GM19372 (cell line): ENCODE data around the gene HSF4.
A peak's percentile ranks its signal among the peaks of the same experiment; 100 is the strongest.

ENCODE experiments used
- ATAC-seq: cut with Tn5 transposase; IDR thresholded peaks from one replicate; pipeline ENCODE4 v1.9.1; 2021; ENCODE audit warnings: mild to moderate bottlenecking, low read depth, moderate library complexity; ENCODE audit not compliant: unreplicated experiment

HSF4 gene

GRCh38 chr16:67165121-67166078, 855 bp downstream of the HSF4 start:
- ATAC-seq, result no peak

- ATAC-seq, result no peak
Measured at GRCh38 chr16:67166110-67166547, 1.6 kb downstream of the HSF4 start.

GRCh38 chr16:67166598-67167168, 2.1 kb downstream of the HSF4 start:
- ATAC-seq, result no peak

- no peak for ATAC-seq
Measured at GRCh38 chr16:67167588-67167987, 3.0 kb downstream of the HSF4 start.

GRCh38 chr16:67169011-67169451, 4.5 kb downstream of the HSF4 start:
- no peak for ATAC-seq

GRCh38 chr16:67169642-67170167, 5.2 kb downstream of the HSF4 start:
- ATAC-seq, result no peak

GRCh38 chr16:67170168-67170948, 5.8 kb downstream of the HSF4 start, which contains the start of gene NOL3:
Gene NOL3, plus strand, starts transcription at chr16:67170538.
- no peak for ATAC-seq

- no peak for ATAC-seq
Measured at GRCh38 chr16:67170949-67171649, 6.6 kb downstream of the HSF4 start.

GRCh38 chr16:67173323-67173722, 8.8 kb downstream of the HSF4 start:
- ATAC-seq, result no peak

- peak; percentile 38 for ATAC-seq
Measured at GRCh38 chr16:67173808-67174705, 9.5 kb downstream of the HSF4 start.

GRCh38 chr16:67174706-67175231, 10.2 kb downstream of the HSF4 start:
- no peak for ATAC-seq

- no peak for ATAC-seq
Measured at GRCh38 chr16:67176662-67177061, 12.1 kb downstream of the HSF4 start.

- no peak for ATAC-seq
Measured at GRCh38 chr16:67177743-67178699, 13.5 kb downstream of the HSF4 start.

- ATAC-seq, result no peak
Measured at GRCh38 chr16:67179421-67180080, 15.0 kb downstream of the HSF4 start.

GRCh38 chr16:67180166-67180565, 15.6 kb downstream of the HSF4 start:
- no peak for ATAC-seq

GRCh38 chr16:67181346-67181745, 16.8 kb downstream of the HSF4 start:
- ATAC-seq, result no peak

- no peak for ATAC-seq
Measured at GRCh38 chr16:67182288-67182687, 17.7 kb downstream of the HSF4 start.
